ENCODE results near the gene PDZD11.
"Not testable (repeated sequence)": the region's sequence is repeated elsewhere in the genome, so short reads cannot be mapped to it uniquely, and the experiment has no call there.

The PDZD11 gene

GRCh38 chrX:70255452-70255851 lies 34.3 kb downstream of the PDZD11 start:
- DNase-seq, result no peak

GRCh38 chrX:70254909-70255308 lies 34.8 kb downstream of the PDZD11 start:
- DNase-seq, result no peak

- DNase-seq, result no peak
These were observed 35.7 kb downstream of the PDZD11 start for GRCh38 chrX:70254063-70254400.

GRCh38 chrX:70253377-70254062 lies 36.2 kb downstream of the PDZD11 start:
- DNase-seq, result peak; percentile 14

- no peak for DNase-seq
These were observed 37.2 kb downstream of the PDZD11 start for GRCh38 chrX:70252491-70252890.

- no peak for DNase-seq
These were observed 42.5 kb downstream of the PDZD11 start for GRCh38 chrX:70247252-70247651.

- no peak for DNase-seq
These were observed 44.8 kb downstream of the PDZD11 start for GRCh38 chrX:70244881-70245280.

GRCh38 chrX:70243601-70244000 lies 46.1 kb downstream of the PDZD11 start:
- not testable (repeated sequence) for DNase-seq

GRCh38 chrX:70241501-70241900 lies 48.2 kb downstream of the PDZD11 start:
- no peak for DNase-seq

GRCh38 chrX:70240751-70241150 lies 49.0 kb downstream of the PDZD11 start:
- no peak for DNase-seq
